ENCODE measurements around the gene NUMA1.

NUMA1 gene

GRCh38 chr11:72102631-72102945 lies 22.2 kb upstream of the NUMA1 start:
- no peak for DNase-seq

- DNase-seq = peak; percentile 31
These were observed 21.8 kb upstream of the NUMA1 start for GRCh38 chr11:72102162-72102561.

- DNase-seq = peak; percentile 84
These were observed 20.1 kb upstream of the NUMA1 start for GRCh38 chr11:72100462-72100861.

- no peak for DNase-seq
These were observed 19.7 kb upstream of the NUMA1 start for GRCh38 chr11:72100009-72100408.

GRCh38 chr11:72098741-72099140 lies 18.4 kb upstream of the NUMA1 start:
- DNase-seq = no peak

GRCh38 chr11:72091292-72091691 lies 10.9 kb upstream of the NUMA1 start:
- peak; percentile 82 for DNase-seq

GRCh38 chr11:72088076-72088808 lies 7.9 kb upstream of the NUMA1 start:
- DNase-seq = no peak

- no peak for DNase-seq
These were observed 5.4 kb upstream of the NUMA1 start for GRCh38 chr11:72085621-72086351.

GRCh38 chr11:72084965-72085364 lies 4.6 kb upstream of the NUMA1 start:
- no peak for DNase-seq

- DNase-seq = no peak
These were observed 3.7 kb upstream of the NUMA1 start for GRCh38 chr11:72084076-72084475.

GRCh38 chr11:72083414-72083813 lies 3.1 kb upstream of the NUMA1 start:
- no peak for DNase-seq

GRCh38 chr11:72081821-72082453 lies 1.6 kb upstream of the NUMA1 start:
- no peak for DNase-seq

GRCh38 chr11:72081184-72081644 lies 872 bp upstream of the NUMA1 start:
- no peak for DNase-seq

GRCh38 chr11:72079819-72080325 lies 470 bp downstream of the NUMA1 start:
- DNase-seq = peak; percentile 25

GRCh38 chr11:72078477-72078876 lies 1.9 kb downstream of the NUMA1 start:
- DNase-seq = no peak

- no peak for DNase-seq
These were observed 4.6 kb downstream of the NUMA1 start for GRCh38 chr11:72075756-72076155.

- DNase-seq = peak; percentile 65
These were observed 5.2 kb downstream of the NUMA1 start for GRCh38 chr11:72075109-72075508.

- no peak for DNase-seq
These were observed 8.0 kb downstream of the NUMA1 start for GRCh38 chr11:72072348-72072747.

- DNase-seq = no peak
These were observed 9.9 kb downstream of the NUMA1 start for GRCh38 chr11:72070491-72070890.

- peak; percentile 76 for DNase-seq
These were observed 10.5 kb downstream of the NUMA1 start for GRCh38 chr11:72069787-72070251.

GRCh38 chr11:72069200-72069599 lies 11.1 kb downstream of the NUMA1 start:
- no peak for DNase-seq

- DNase-seq = no peak
These were observed 12.7 kb downstream of the NUMA1 start for GRCh38 chr11:72067676-72068075.

- DNase-seq = no peak
These were observed 13.1 kb downstream of the NUMA1 start for GRCh38 chr11:72067266-72067665.

- DNase-seq = no peak
These were observed 13.5 kb downstream of the NUMA1 start for GRCh38 chr11:72066855-72067254.
